Measurements from ENCODE around the gene OMP.
A peak's percentile ranks its signal among the peaks of the same experiment; 100 is the strongest.
"Not testable (repeated sequence)": the region's sequence is repeated elsewhere in the genome, so short reads cannot be mapped to it uniquely, and the experiment has no call there.

Gene OMP

GRCh38 chr11:77086521-77087472 is 15.8 kb upstream of the OMP start:
- DNase-seq (ENCODE audit: low read depth in 2 of 2): no peak

GRCh38 chr11:77087723-77088225 is 14.9 kb upstream of the OMP start:
- DNase-seq (ENCODE audit: low read depth in 2 of 2): no peak

- DNase-seq (ENCODE audit: low read depth in 2 of 2): no peak
Measured at GRCh38 chr11:77088236-77089003, 14.2 kb upstream of the OMP start.

GRCh38 chr11:77089004-77089545 is 13.6 kb upstream of the OMP start:
- no peak for DNase-seq (ENCODE audit: low read depth in 2 of 2)

- DNase-seq (ENCODE audit: low read depth in 2 of 2): no peak
Measured at GRCh38 chr11:77090046-77090372, 12.6 kb upstream of the OMP start.

- DNase-seq (ENCODE audit: low read depth in 2 of 2): no peak
Measured at GRCh38 chr11:77090373-77091111, 12.1 kb upstream of the OMP start.

- peak; percentile 52 to 63 for DNase-seq (ENCODE audit: low read depth in 2 of 2)
Measured at GRCh38 chr11:77091146-77091940, 11.3 kb upstream of the OMP start.

GRCh38 chr11:77092382-77092781 is 10.3 kb upstream of the OMP start:
- DNase-seq (ENCODE audit: low read depth in 2 of 2): no peak

- no peak for DNase-seq (ENCODE audit: low read depth in 2 of 2)
Measured at GRCh38 chr11:77093056-77093891, 9.4 kb upstream of the OMP start.

- DNase-seq (ENCODE audit: low read depth in 2 of 2): no peak
Measured at GRCh38 chr11:77093987-77094840, 8.4 kb upstream of the OMP start.

GRCh38 chr11:77094841-77095365 is 7.7 kb upstream of the OMP start:
- no peak for DNase-seq (ENCODE audit: low read depth in 2 of 2)

- DNase-seq (ENCODE audit: low read depth in 2 of 2): no peak
Measured at GRCh38 chr11:77095551-77096490, 6.8 kb upstream of the OMP start.

GRCh38 chr11:77096591-77097019 is 6.0 kb upstream of the OMP start:
- no peak for DNase-seq (ENCODE audit: low read depth in 2 of 2)

- DNase-seq (ENCODE audit: low read depth in 2 of 2): not testable (repeated sequence)
Measured at GRCh38 chr11:77097180-77097579, 5.5 kb upstream of the OMP start.

GRCh38 chr11:77100166-77101042 is 2.2 kb upstream of the OMP start:
- DNase-seq (ENCODE audit: low read depth in 2 of 2): no peak

- DNase-seq (ENCODE audit: low read depth in 2 of 2): no peak
Measured at GRCh38 chr11:77101043-77101537, 1.6 kb upstream of the OMP start.

All from stimulated activated CD8-positive, alpha-beta memory T cell treated with anti-CD3 and anti-CD28 coated beads, Interleukin-15, amount 100 ng/mL, for 48 hours (primary cell).